ENCODE measurements around the gene GSTT2.

Gene GSTT2

DNA sequence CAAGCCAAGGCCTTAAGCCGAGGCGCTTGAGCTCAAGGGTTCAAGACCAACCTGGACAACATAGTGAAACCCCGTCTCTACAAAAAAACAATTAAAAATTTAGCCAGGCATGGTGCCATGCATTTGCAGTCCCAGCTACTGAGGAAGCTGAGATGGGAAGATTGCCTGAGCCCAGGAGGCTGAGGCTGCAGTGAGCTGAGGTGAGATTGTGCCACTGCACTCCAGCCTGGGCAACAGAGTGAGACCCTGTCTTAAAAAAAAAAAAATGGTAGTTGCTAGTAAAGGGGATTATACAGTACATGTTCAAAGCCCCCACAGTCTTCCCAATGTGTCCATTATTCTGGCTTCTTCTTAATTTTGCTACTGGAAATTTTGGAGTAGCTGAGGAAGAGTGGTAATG, 49.4 kb downstream of the GSTT2 start:
- Histone ChIP-seq H3K27me3 (ENCODE audit: insufficient read depth, poor library complexity, severe bottlenecking) (no peaks in the 10 kb centered on the region), H3K4me1 (ENCODE audit: insufficient read depth, poor library complexity, severe bottlenecking) (no peaks in the 10 kb centered on the region), H3K9me3 (ENCODE audit: severe bottlenecking) (peaks cover 2% of the 10 kb centered on the region), H3K4me3 (ENCODE audit: severe bottlenecking) (no peak overlapping the region), H3K27ac (ENCODE audit: poor library complexity, severe bottlenecking) (no peak overlapping the region), H3K36me3 (ENCODE audit: low read depth) (peaks cover 17% of the 10 kb centered on the region)
- no peak for DNase-seq (ENCODE audit: low spot score)
- no peak for TF ChIP-seq CTCF (IDR thresholded peaks at IDR 0.05; ENCODE audit: poor library complexity, severe bottlenecking)
- no peak for ATAC-seq (ENCODE audit: low read depth)

DNA sequence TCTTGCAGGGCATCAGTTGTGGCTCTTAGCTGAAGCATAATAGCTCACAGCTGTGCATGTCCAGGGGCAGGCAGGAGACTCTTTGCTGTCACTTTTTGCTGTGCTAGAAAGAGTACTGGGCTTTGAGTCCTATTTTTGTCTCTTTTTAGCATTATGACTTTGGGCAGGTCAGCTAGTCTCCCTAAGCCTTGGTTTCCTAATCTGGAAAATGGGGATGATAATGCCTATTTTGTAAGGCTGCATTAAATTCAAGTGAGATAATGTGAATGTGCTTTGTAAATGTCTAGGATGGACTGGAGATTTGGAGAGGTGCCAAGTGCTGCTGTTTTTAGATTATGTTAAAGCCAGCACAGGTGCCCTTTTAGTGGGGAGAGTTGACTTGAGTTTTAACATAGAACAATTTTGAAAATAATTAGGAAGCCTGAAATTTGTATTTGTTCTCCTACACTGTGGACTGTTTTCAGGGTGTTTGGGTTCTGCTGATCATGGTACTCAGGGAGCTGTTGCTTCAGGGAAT, 50.3 kb downstream of the GSTT2 start:
- H3K9me3 ChIP-seq (ENCODE audit: severe bottlenecking) = no peaks in the 10 kb centered on the region
- DNase-seq (ENCODE audit: low spot score) = no peak
- no peaks in the 10 kb centered on the region for H3K27me3 ChIP-seq (ENCODE audit: insufficient read depth, poor library complexity, severe bottlenecking)
- H3K4me3 ChIP-seq (ENCODE audit: severe bottlenecking) = no peak overlapping the region
- H3K4me1 ChIP-seq (ENCODE audit: insufficient read depth, poor library complexity, severe bottlenecking) = no peaks in the 10 kb centered on the region
- peaks cover 9% of the 10 kb centered on the region; the same call in 1 of the 2 replicates for H3K36me3 ChIP-seq (ENCODE audit: low read depth)
- ATAC-seq (ENCODE audit: low read depth) = no peak
- H3K27ac ChIP-seq (ENCODE audit: poor library complexity, severe bottlenecking) = no peak overlapping the region
- no peak for TF ChIP-seq CTCF (IDR thresholded peaks at IDR 0.05; ENCODE audit: poor library complexity, severe bottlenecking)

Data from RWPE2 (cell line).